Tibial artery (tissue), 4 donors: ENCODE results near the gene DDX28.
"Not testable (repeated sequence)": the region's sequence is repeated elsewhere in the genome, so short reads cannot be mapped to it uniquely, and the experiment has no call there.

Experiments
- DNase-seq, 2 donors: peaks; one replicate each; pipeline ENCODE4 v3.0.0-alpha.2; 2019
- H3K27ac ChIP-seq, 2 donors: fragments of 200-600 bp; sonication (generic) in 1 of 2; 1 replicate in 1 of 2; 2 replicates in 1 of 2; pipeline ENCODE4 v1.5.1; 2018 to 2019; ENCODE audit warnings: mild to moderate bottlenecking in 1 of 2
- H3K27me3 ChIP-seq, 2 donors: fragments of 200-600 bp; sonication (generic) in 1 of 2; one replicate each; pipeline versions ENCODE4 v1.5.1 to v1.6.0; 2016 to 2019
- H3K36me3 ChIP-seq, 3 donors: fragments of 200-600 bp; sonication (generic) in 2 of 3; one replicate each; pipeline ENCODE4 v1.5.1; 2016 to 2019; ENCODE audit warnings: mild to moderate bottlenecking in 2 of 3
- H3K4me1 ChIP-seq, 4 donors: fragments of 200-600 bp; sonication (generic) in 2 of 4; 1 replicate in 3 of 4; 2 replicates in 1 of 4; pipeline ENCODE4 v1.5.1; 2016 to 2019
- H3K4me3 ChIP-seq, 2 donors: fragments of 200-600 bp; sonication (generic) in 1 of 2; 1 replicate in 1 of 2; 2 replicates in 1 of 2; pipeline ENCODE4 v1.5.1; 2018 to 2019; ENCODE audit warnings: mild to moderate bottlenecking in 2 of 2
- H3K9me3 ChIP-seq, 3 donors: fragments of 200-600 bp; sonication (generic) in 1 of 3; one replicate each; pipeline ENCODE4 v1.5.1; 2016 to 2019
- intact Hi-C: fragments of 100-400 bp; cut with DNase I; formaldehyde crosslinking; loops from one replicate; pipeline ENCODE4 v1.15.0; 2023; ENCODE audit warnings: low total_unique reads
- TF ChIP-seq, protein P1 (sequence below), 2 experiments: fragments of 200-600 bp in 1 of 2; fragments of 450-650 bp in 1 of 2; IDR thresholded peaks; one replicate each; pipeline ENCODE4 v1.5.1; 2017 to 2019; ENCODE audit warnings: antibody characterized with exemption in 2 of 2, mild to moderate bottlenecking in 1 of 2, moderate library complexity in 1 of 2

Gene DDX28

DNA sequence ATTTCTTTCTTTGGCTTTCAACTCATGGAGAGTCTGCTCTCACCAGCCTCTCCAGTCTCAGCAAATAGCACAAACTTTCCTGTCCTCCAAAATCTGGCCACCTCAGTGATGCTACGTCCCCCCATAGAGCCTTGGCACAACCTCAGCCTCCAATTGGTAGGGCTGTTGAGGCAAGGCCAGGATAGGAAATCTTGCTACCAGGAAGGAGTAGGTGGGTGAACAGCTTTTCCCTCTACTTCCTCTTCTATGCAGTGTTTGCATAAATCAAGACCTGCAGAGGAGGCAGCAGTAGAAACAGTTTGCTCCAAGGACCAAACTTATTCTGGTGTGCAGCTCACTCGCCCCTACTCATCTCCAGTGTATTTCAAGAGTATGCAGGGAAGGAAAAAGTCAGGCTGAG, 23.0 kb downstream of the DDX28 start:
- H3K27me3 ChIP-seq = no peaks in the 10 kb centered on the region
- no peaks in the 10 kb centered on the region for H3K36me3 ChIP-seq
- H3K9me3 ChIP-seq = no peaks in the 10 kb centered on the region
- no peak for DNase-seq
- H3K27ac ChIP-seq = no peak overlapping the region
- no peak overlapping the region for H3K4me3 ChIP-seq
- H3K4me1 ChIP-seq = no peaks in the 10 kb centered on the region
- intact Hi-C loops = no loop called here
- TF ChIP-seq, protein P1, sequence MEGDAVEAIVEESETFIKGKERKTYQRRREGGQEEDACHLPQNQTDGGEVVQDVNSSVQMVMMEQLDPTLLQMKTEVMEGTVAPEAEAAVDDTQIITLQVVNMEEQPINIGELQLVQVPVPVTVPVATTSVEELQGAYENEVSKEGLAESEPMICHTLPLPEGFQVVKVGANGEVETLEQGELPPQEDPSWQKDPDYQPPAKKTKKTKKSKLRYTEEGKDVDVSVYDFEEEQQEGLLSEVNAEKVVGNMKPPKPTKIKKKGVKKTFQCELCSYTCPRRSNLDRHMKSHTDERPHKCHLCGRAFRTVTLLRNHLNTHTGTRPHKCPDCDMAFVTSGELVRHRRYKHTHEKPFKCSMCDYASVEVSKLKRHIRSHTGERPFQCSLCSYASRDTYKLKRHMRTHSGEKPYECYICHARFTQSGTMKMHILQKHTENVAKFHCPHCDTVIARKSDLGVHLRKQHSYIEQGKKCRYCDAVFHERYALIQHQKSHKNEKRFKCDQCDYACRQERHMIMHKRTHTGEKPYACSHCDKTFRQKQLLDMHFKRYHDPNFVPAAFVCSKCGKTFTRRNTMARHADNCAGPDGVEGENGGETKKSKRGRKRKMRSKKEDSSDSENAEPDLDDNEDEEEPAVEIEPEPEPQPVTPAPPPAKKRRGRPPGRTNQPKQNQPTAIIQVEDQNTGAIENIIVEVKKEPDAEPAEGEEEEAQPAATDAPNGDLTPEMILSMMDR (IDR thresholded peaks at IDR 0.05) = no peak

DNA sequence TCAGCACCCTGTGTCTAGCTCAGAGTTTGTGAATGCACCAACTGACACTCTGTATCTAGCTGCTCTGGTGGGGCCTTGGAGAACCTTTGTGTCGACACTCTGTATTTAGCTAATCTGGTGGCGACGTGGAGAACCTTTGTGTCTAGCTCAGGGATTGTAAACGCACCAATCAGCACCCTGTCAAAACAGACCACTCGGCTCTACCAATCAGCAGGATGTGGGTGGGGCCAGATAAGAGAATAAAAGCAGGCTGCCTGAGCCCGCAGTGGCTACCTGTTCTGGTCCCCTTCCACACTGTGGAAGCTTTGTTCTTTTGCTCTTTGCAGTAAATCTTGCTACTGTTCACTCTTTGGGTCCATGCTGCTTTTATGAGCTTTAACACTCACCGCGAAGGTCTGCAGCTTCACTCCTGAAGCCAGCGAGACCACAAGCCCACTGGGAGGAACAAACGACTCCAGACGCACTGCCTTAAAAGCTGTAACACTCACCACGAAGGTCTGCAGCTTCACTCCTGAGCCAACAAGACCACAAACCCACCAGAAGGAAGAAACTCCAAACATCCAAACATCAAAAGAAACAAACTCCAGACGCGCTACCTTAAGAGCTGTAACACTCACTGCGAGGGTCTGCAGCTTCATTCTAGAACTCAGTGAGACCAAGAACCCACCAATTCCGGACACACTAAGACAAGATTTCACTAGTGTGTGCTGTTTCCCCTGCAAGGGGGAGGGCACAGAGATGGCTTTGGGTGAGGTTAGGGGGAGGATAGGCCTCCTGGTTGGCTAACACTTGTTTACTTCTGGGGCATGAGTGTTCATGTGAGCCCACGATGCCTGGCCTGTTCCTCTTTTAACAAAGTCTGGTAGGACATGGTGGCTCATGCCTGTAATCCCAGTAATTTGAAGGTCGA, 24.0 kb downstream of the DDX28 start, which contains the start of gene DPEP2:
DPEP2 (minus strand) TSS at position 706 of the 910 bp plus-strand sequence. CDS start 6,272 bp downstream, outside the sequence.
- H3K36me3 ChIP-seq, H3K9me3 ChIP-seq, H3K4me3 ChIP-seq, H3K27ac ChIP-seq, H3K27me3 ChIP-seq, H3K4me1 ChIP-seq, intact Hi-C loops: not testable (repeated sequence)
- peak in 1 of 2 donors; percentile 46 for DNase-seq

DNA sequence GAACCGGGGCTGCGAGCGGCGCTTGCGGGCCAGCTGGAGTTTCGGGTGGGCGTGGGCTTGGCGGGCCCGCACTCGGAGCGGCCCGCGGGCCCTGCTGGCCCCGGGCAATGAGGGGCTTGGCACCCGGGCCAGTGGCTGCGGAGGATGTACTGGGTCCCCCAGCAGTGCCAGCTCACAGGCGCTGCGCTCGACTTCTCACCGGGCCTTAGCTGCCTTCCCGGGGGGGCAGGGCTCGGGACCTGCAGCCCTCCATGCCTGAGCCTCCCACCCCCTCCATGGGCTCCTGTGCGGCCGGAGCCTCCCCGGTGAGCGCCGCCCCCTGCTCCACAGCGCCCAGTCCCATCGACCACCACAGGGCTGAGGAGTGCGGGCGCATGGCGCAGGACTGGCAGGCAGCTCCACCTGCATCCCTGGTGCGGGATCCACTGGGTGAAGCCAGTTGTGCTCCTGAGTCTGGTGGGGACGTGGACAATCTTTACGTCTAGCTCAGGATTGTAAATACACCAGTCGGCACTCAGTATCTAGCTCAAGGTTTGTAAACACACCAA, 24.7 kb downstream of the DDX28 start:
- not testable (repeated sequence) for H3K4me3 ChIP-seq

DNA sequence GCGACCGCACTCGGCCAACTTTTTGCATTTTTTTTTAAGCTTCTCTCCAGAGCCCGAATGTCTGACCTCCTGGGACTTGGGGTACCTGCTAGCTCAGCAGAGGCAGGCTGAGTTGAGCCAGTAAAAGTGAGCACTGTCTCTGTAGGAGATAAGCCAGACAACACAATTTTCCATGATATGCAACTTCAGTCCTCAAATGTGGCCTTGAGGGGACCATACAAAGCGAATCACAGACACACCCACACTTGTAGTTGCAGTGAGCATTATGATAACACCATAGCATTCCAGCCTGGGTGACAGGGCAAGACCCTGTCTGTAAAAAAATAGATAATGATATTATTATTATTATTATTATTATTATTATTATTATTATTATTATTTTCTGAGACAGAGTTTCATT, 26.4 kb downstream of the DDX28 start:
- H3K27me3 ChIP-seq = no peaks in the 10 kb centered on the region
- TF ChIP-seq, protein P1 (IDR thresholded peaks at IDR 0.05) = no peak
- no peaks in the 10 kb centered on the region for H3K9me3 ChIP-seq
- peaks cover 0 to 12% (median 9%) of the 10 kb centered on the region in 4 donors for H3K4me1 ChIP-seq
- no peak overlapping the region for H3K27ac ChIP-seq
- DNase-seq = no peak
- no peak overlapping the region for H3K4me3 ChIP-seq
- no peaks in the 10 kb centered on the region for H3K36me3 ChIP-seq
- intact Hi-C loops = no loop called here

More for the DNA sequence above, 24.7 kb downstream of the DDX28 start:
- H3K36me3 ChIP-seq, H3K9me3 ChIP-seq, H3K27me3 ChIP-seq, H3K4me1 ChIP-seq, intact Hi-C loops, H3K27ac ChIP-seq, DNase-seq: not testable (repeated sequence)

DNA sequence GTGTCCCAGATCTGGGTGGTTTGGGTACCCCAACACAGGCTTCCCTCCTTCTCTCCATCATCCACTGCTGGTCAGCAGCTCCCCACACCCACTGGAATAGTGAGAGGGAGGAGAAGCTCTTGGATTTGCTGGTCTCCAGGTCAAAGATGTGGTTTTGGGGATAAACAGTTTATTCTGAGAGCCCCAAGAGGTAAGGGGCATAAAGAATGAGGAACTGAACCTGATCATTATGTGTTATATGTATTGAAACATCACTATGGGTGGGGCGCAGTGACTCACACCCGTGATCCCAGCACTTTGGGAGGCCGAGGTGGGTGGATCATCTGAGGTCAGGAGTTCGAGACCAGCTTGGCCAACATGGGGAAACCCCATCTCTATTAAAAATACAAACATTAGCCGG, 27.6 kb downstream of the DDX28 start:
- Histone ChIP-seq H3K9me3 (no peaks in the 10 kb centered on the region), H3K27ac (no peak overlapping the region), H3K4me1 (peaks cover 0 to 12% (median 9%) of the 10 kb centered on the region in 4 donors), H3K4me3 (no peak overlapping the region), H3K36me3 (no peaks in the 10 kb centered on the region), H3K27me3 (no peaks in the 10 kb centered on the region)
- TF ChIP-seq, protein P1 (IDR thresholded peaks at IDR 0.05) = no peak
- DNase-seq = no peak
- intact Hi-C loops = no loop called here

DNA sequence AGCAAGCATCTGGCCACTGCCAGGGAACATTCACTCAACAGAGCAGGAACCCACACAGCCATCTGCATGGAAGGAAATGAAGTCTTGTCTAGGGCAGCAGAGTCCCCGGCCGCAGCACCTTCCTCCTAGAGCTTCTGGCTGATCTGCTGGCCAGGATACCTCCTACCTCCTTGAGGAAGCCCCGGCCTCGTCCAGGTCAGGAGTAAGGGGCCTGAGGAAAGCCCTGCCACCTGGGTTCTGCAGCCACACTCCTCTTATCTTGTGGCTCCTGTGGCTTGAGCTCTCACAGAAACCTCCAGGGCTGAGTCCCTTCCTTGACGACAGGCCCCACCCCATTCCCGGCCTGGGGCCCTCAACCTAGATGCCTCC, 29.0 kb downstream of the DDX28 start:
- Histone ChIP-seq H3K4me3 (peak overlapping the region in 1 of 2 donors; percentile 50), H3K27ac (peak overlapping the region; percentile 24 to 31), H3K4me1 (peaks cover 0 to 12% (median 9%) of the 10 kb centered on the region in 4 donors)
- intact Hi-C loops = loop anchor here (5.0 kb wide), 2 partner anchors 48 to 233 kb away; no protein-coding TSS in a partner anchor
- not testable (repeated sequence) for H3K27me3 ChIP-seq, H3K9me3 ChIP-seq, DNase-seq, H3K36me3 ChIP-seq
